A673 (cell line): ENCODE results near the gene TBCEL.

Experiments used
- EZH2 ChIP-seq: fragments of 200-600 bp; sonication (generic); IDR thresholded peaks from 2 replicates; pipeline ENCODE4 v1.6.1; 2017; ENCODE audit warnings: borderline replicate concordance, low read depth, mild to moderate bottlenecking, mixed read lengths, antibody characterized with exemption, low read length; ENCODE audit not compliant: poor library complexity, severe bottlenecking
- TF ChIP-seq, protein P1 (sequence below): fragments of 300-800, 200-600 bp; sonication (generic); conservative IDR thresholded peaks from 2 replicates; pipeline ENCODE4 v1.5.1; 2017; ENCODE audit warnings: low read depth, mild to moderate bottlenecking, antibody characterized with exemption, low read length, moderate library complexity, mixed read lengths

- TF ChIP-seq, protein P1, sequence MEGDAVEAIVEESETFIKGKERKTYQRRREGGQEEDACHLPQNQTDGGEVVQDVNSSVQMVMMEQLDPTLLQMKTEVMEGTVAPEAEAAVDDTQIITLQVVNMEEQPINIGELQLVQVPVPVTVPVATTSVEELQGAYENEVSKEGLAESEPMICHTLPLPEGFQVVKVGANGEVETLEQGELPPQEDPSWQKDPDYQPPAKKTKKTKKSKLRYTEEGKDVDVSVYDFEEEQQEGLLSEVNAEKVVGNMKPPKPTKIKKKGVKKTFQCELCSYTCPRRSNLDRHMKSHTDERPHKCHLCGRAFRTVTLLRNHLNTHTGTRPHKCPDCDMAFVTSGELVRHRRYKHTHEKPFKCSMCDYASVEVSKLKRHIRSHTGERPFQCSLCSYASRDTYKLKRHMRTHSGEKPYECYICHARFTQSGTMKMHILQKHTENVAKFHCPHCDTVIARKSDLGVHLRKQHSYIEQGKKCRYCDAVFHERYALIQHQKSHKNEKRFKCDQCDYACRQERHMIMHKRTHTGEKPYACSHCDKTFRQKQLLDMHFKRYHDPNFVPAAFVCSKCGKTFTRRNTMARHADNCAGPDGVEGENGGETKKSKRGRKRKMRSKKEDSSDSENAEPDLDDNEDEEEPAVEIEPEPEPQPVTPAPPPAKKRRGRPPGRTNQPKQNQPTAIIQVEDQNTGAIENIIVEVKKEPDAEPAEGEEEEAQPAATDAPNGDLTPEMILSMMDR, result no peak
- TF ChIP-seq EZH2, result no peak
Observed at GRCh38 chr11:120974466-120974865, 49.4 kb upstream of the TBCEL start.
